MCF 10A (cell line): ENCODE data around the gene DEPDC7. TPM values are rescaled to one million over a fixed set of nuclear protein-coding genes. Genes with fewer than 3 reads are reported as not detected.
"Not testable (repeated sequence)": the region's sequence is repeated elsewhere in the genome, so short reads cannot be mapped to it uniquely, and the experiment has no call there.

Experiments used
- Bru-seq: library from RNA; stranded (reverse); fragments of 400-500 nt; gene quantifications from one replicate; lab custom pipeline; 2021; lab: Mats Ljungman, UMichigan
- BruChase-seq, 2 experiments: library from RNA; stranded (reverse); fragments of 400-500 nt; gene quantifications; one replicate each; lab custom pipeline; 2021; lab: Mats Ljungman, UMichigan
- BruUV-seq: library from RNA; stranded (reverse); fragments of 400-500 nt; replicated peaks from 2 replicates; lab custom pipeline; 2021; lab: Mats Ljungman, UMichigan
- CTCF ChIA-PET: fragments of 300-600 bp; sonication (Branson Sonifier 250); formaldehyde crosslinking; extraction: SDS; loops from one replicate; lab custom pipeline; 2021; ENCODE audit warnings: antibody characterized with exemption, inconsistent platforms; lab: Yijun Ruan, JAX
- POLR2A ChIA-PET: fragments of 300-600, 350-650 bp; sonication (Branson Sonifier 250); formaldehyde crosslinking; extraction: SDS; loops from one replicate; lab custom pipeline; 2020; ENCODE audit warnings: antibody characterized with exemption, inconsistent platforms; lab: Yijun Ruan, JAX
- DNase-seq: peaks from one replicate; pipeline ENCODE4 v3.0.0-alpha.2; 2018; ENCODE audit not compliant: unreplicated experiment
- H3K27ac Mint-ChIP-seq: one replicate; pipeline ENCODE4 v1.8.0; 2022; ENCODE audit warnings: mild to moderate bottlenecking, low read depth, mixed read lengths; ENCODE audit not compliant: unreplicated experiment
- H3K27me3 Mint-ChIP-seq: one replicate; pipeline ENCODE4 v1.8.0; 2022; ENCODE audit warnings: mixed read lengths; ENCODE audit not compliant: insufficient read depth, unreplicated experiment
- H3K36me3 Mint-ChIP-seq: one replicate; pipeline ENCODE4 v1.8.0; 2022; ENCODE audit warnings: mild to moderate bottlenecking, moderate library complexity, mixed read lengths; ENCODE audit not compliant: insufficient read depth, unreplicated experiment
- H3K4me1 Mint-ChIP-seq: one replicate; pipeline ENCODE4 v1.8.0; 2022; ENCODE audit warnings: mixed read lengths; ENCODE audit not compliant: insufficient read depth, unreplicated experiment
- H3K4me3 Mint-ChIP-seq: one replicate; pipeline ENCODE4 v1.8.0; 2022; ENCODE audit warnings: mild to moderate bottlenecking, moderate library complexity, mixed read lengths; ENCODE audit not compliant: unreplicated experiment
- H3K9me3 Mint-ChIP-seq: one replicate; pipeline ENCODE4 v1.8.0; 2022; ENCODE audit warnings: mixed read lengths; ENCODE audit not compliant: unreplicated experiment
- intact Hi-C: fragments of 100-400 bp; cut with micrococcal nuclease; formaldehyde crosslinking; loops from 2 replicates; pipeline ENCODE4 v1.14.1; 2022
- long read RNA-seq: library from polyadenylated mRNA; stranded (forward); transcript quantifications from one replicate; pipeline ENCODE4 v2.0.0, GENCODE V29; 2022
- total RNA-seq: library from RNA; stranded (reverse); gene quantifications from 2 replicates; pipeline ENCODE4 v1.2.3, GENCODE V29; 2022
- TF ChIP-seq, protein P1 (sequence below): fragments of 200-600 bp; IDR thresholded peaks from one replicate; pipeline ENCODE4 v1.8.0; 2022; ENCODE audit warnings: antibody characterized with exemption, mild to moderate bottlenecking; ENCODE audit not compliant: unreplicated experiment

Gene DEPDC7
- total RNA-seq (2.2 and 3.6 TPM in 2 replicates), Bru-seq, nascent RNA (percentile 45 among the genes with signal in this experiment), BruChase-seq, experiment 1, labeled RNA remaining after a 6-hour chase (percentile 27 among the genes with signal in this experiment), BruChase-seq, experiment 2, labeled RNA remaining after a 2-hour chase (percentile 41 among the genes with signal in this experiment)
- long read RNA-seq, transcript DEPDC7-201 (9 exons, 1,755 nt), result major isoform, 8 of 11 reads
- long read RNA-seq, partial matches to known transcripts, result 0 of 11 reads
- long read RNA-seq, other reads (novel, unspliced or antisense), result 2 of 11 reads

DNA sequence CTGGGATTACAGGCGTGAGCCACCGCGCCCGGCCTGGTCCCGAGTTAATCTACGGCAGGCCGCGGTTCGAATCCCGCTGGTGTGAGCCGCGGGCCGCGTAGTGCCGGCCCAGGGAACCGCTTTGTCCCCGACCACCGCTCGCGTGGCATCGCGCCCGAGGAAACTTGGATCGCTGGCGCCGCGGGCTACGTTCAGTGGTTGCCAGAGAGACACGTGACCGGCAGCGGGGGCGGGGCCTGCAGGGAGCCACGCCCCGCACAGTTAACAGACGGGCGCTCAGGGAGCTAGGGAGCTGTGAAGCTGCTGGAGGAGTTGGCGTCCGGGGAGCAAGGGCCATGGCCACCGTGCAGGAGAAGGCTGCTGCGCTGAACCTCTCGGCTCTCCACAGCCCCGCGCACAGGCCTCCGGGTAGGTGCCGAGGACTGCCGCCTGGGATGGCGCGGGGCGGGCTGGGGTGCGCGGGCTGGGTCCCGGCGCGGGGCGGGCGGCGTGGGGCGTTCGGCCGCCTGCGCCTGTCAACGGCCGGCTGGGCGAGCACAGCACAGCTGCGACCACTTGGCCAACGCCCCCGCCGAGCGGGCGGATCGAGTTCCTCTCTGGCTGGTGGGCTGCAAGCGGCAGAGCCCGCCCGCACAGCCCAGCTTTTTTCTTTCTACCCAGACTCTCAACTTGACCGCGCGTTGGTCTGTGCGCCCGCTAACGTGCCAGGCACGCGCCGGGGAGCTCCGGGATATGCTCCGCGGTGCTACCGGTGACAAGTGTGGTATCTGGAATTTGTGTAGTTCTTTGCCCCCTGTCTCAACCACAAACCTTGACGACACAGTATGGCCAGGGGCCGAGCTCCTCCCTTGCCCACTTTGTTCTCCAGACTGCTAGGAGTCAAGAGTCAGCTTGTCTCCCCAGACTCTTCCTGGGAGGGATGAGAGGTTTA, at the start of gene DEPDC7:
Gene DEPDC7, plus strand, starts transcription at position 258 of the 931 bp plus-strand sequence. Its CDS starts 78 bp downstream, at position 336.
- TF ChIP-seq, protein P1, sequence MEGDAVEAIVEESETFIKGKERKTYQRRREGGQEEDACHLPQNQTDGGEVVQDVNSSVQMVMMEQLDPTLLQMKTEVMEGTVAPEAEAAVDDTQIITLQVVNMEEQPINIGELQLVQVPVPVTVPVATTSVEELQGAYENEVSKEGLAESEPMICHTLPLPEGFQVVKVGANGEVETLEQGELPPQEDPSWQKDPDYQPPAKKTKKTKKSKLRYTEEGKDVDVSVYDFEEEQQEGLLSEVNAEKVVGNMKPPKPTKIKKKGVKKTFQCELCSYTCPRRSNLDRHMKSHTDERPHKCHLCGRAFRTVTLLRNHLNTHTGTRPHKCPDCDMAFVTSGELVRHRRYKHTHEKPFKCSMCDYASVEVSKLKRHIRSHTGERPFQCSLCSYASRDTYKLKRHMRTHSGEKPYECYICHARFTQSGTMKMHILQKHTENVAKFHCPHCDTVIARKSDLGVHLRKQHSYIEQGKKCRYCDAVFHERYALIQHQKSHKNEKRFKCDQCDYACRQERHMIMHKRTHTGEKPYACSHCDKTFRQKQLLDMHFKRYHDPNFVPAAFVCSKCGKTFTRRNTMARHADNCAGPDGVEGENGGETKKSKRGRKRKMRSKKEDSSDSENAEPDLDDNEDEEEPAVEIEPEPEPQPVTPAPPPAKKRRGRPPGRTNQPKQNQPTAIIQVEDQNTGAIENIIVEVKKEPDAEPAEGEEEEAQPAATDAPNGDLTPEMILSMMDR, result no peak
- peaks cover 10% of the 10 kb centered on the region for H3K36me3 Mint-ChIP-seq

DNA sequence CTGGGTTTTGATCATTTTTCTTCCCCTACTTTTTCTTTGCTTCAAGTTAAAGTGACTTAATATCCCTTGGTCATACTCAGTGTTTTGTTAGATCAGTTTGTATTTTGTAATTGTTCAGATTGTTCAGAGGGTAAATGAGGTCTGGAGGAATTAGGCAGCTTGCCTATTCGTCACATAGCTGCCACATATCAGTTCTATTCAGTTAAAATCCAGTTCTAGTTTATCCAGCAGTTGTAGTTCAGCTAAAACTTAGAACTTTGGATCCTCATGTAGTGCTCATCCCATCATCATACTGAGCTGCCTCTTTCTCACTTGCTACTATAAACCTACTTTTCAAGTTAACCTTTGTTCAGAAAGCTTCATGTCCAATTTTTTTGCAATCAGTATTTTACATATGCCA, 47.1 kb upstream of the DEPDC7 start:
- no peaks in the 10 kb centered on the region for H3K27me3 Mint-ChIP-seq
- CTCF ChIA-PET, result interaction anchor here (0.7 to 5.9 kb wide), 4 partner anchors 9 to 361 kb away, joined by 4 to 69 read pairs (median 13); no protein-coding TSS in a partner anchor
- H3K9me3 Mint-ChIP-seq, result no peaks in the 10 kb centered on the region
- peaks cover 34% of the 10 kb centered on the region for H3K36me3 Mint-ChIP-seq
- TF ChIP-seq, protein P1, result no peak
- no peaks in the 10 kb centered on the region for H3K4me1 Mint-ChIP-seq
- BruUV-seq, result no TSS peak
- no peak for DNase-seq
- POLR2A ChIA-PET, result interaction anchor here (0.6 to 1.4 kb wide), 5 partner anchors 12 to 75 kb away, joined by 3 to 4 read pairs (median 3); no protein-coding TSS in a partner anchor
- H3K27ac Mint-ChIP-seq, result peak overlapping the region; percentile 14
- H3K4me3 Mint-ChIP-seq, result no peak overlapping the region
- intact Hi-C loops, result no loop called here

More for the DNA sequence above, at the start of gene DEPDC7:
- CTCF ChIA-PET, result interaction anchor here (0.8 to 1.1 kb wide), 2 partner anchors 16 to 22 kb away, joined by 3 to 5 read pairs; no protein-coding TSS in a partner anchor
- peak; percentile 72 for DNase-seq
- H3K4me3 Mint-ChIP-seq, result peak within 1 kb of the TSS; percentile 78
- H3K4me1 Mint-ChIP-seq, result no peaks in the 10 kb centered on the region
- no peaks in the 10 kb centered on the region for H3K9me3 Mint-ChIP-seq
- POLR2A ChIA-PET, result interaction anchor here (0.6 to 2.9 kb wide), 13 partner anchors 7 to 145 kb away, joined by 3 to 20 read pairs (median 3); partner anchors contain the start of gene TCP11L1
- H3K27ac Mint-ChIP-seq, result peak within 1 kb of the TSS; percentile 24
- no peaks in the 10 kb centered on the region for H3K27me3 Mint-ChIP-seq
- no TSS peak for BruUV-seq
- intact Hi-C loops, result loop anchor here (10.0 kb wide), 1 partner anchor 49 kb away; no protein-coding TSS in a partner anchor

DNA sequence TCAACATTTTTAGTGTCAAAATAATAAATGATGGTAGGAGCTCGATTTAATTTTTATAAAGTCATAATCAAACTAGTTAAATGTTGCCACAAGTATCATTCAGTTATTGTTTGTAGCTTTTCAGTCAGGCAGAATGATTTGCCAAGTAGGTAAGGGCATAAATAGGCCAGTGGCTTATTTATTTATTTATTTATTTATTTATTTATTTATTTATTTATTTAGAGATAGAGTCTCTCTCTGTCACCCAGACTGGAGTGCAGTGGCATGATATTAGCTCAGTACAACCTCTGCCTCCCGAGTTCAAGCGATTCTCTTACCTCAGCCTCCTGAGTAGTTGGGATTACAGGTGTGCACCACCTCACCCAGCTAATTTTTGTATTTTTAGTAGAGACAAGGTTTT, 43.4 kb upstream of the DEPDC7 start:
- CTCF ChIA-PET, result interaction anchor here (1.9 to 2.5 kb wide), 2 partner anchors 13 to 93 kb away, joined by 8 to 12 read pairs; no protein-coding TSS in a partner anchor
- POLR2A ChIA-PET, result interaction anchor here (0.6 to 1.1 kb wide), 3 partner anchors 11 to 73 kb away, joined by 3 read pairs; no protein-coding TSS in a partner anchor

GRCh38 chr11:32972781-32973180, 42.9 kb upstream of the DEPDC7 start:
- peaks cover 44% of the 10 kb centered on the region for H3K36me3 Mint-ChIP-seq
- no peaks in the 10 kb centered on the region for H3K4me1 Mint-ChIP-seq
- DNase-seq, result no peak
- TF ChIP-seq, protein P1, result no peak
- POLR2A ChIA-PET, result interaction anchor here (0.6 to 1.1 kb wide), 2 partner anchors 73 to 143 kb away, joined by 3 read pairs; partner anchors contain the start of gene PRRG4
- no peaks in the 10 kb centered on the region for H3K27me3 Mint-ChIP-seq
- H3K27ac Mint-ChIP-seq, result no peak overlapping the region
- no peaks in the 10 kb centered on the region for H3K9me3 Mint-ChIP-seq
- BruUV-seq, result no TSS peak
- no peak overlapping the region for H3K4me3 Mint-ChIP-seq
- CTCF ChIA-PET, result interaction anchor here (1.9 to 2.5 kb wide), 2 partner anchors 13 to 93 kb away, joined by 8 to 12 read pairs; no protein-coding TSS in a partner anchor
- intact Hi-C loops, result no loop called here

More for the DNA sequence above, 43.4 kb upstream of the DEPDC7 start:
- H3K27me3 Mint-ChIP-seq, H3K27ac Mint-ChIP-seq, H3K4me1 Mint-ChIP-seq, DNase-seq, H3K4me3 Mint-ChIP-seq, intact Hi-C loops, BruUV-seq, H3K9me3 Mint-ChIP-seq: not testable (repeated sequence)
- H3K36me3 Mint-ChIP-seq, result peaks cover 44% of the 10 kb centered on the region
